Choroid plexus epithelial cell (primary cell): Measurements from ENCODE around the gene SRF.
"Not testable (repeated sequence)": the region's sequence is repeated elsewhere in the genome, so short reads cannot be mapped to it uniquely, and the experiment has no call there.

Source experiments
- DNase-seq: peaks from one replicate; pipeline ENCODE4 v3.0.0-alpha.2; 2010; ENCODE audit warnings: low read depth
- H3K4me3 ChIP-seq: 2 replicates; pipeline ENCODE4 v1.5.1; 2011; ENCODE audit warnings: low read depth, mild to moderate bottlenecking, control low read depth, low read length, moderate library complexity
- CTCF ChIP-seq: conservative IDR thresholded peaks from 2 replicates; pipeline ENCODE4 v1.5.1; 2011; ENCODE audit warnings: low read depth, mild to moderate bottlenecking, control low read depth, inconsistent platforms, low read length, moderate library complexity

Gene SRF

GRCh38 chr6:43127180-43127579, 43.9 kb upstream of the SRF start:
- no peak for TF ChIP-seq CTCF
- H3K4me3 ChIP-seq: no peak overlapping the region
- no peak for DNase-seq

DNA sequence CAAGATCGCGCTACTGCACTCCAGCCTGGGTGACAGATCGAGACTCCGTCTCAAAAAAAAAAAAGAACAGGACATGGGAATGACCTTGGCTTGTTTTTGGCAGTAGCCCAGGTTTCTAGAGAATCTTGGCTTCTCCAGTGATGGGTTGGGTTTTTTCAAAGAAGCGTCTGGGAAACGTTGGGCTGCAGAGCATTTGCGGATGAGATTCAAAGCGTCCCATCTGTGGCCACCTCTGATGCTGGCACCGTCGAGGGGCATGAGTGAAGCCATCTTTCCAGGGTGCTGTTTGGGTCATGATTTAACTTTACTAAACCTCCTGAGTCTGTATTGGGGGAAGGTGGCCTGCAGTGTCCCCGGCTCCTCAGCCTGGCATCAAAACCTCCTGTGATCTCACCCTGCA, 43.2 kb upstream of the SRF start:
- H3K4me3 ChIP-seq: no peak overlapping the region
- TF ChIP-seq CTCF: no peak
- DNase-seq: peak; percentile 50

GRCh38 chr6:43128926-43129325, 42.1 kb upstream of the SRF start:
- no peak for TF ChIP-seq CTCF
- no peak for DNase-seq
- H3K4me3 ChIP-seq: no peak overlapping the region

GRCh38 chr6:43129434-43130194, 41.5 kb upstream of the SRF start:
- H3K4me3 ChIP-seq: no peak overlapping the region
- TF ChIP-seq CTCF: peak; percentile 86
- peak; percentile 61 for DNase-seq

DNA sequence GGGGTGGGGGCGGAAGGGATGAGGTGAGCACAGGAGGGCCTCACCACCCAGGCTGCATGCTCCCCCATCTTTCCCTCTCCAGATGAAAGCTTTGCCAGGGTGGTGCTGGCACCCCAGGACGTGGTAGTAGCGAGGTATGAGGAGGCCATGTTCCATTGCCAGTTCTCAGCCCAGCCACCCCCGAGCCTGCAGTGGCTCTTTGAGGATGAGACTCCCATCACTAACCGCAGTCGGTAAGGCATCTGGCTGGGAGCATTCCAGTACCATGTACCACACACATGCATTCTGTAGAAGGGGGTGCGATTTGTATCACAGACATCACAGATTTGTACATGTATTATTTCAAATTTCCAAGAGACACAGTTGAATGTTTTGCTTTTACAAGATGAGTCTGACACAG, 40.6 kb upstream of the SRF start:
- no peak for TF ChIP-seq CTCF
- no peak for DNase-seq
- H3K4me3 ChIP-seq: no peak overlapping the region

- not testable (repeated sequence) for H3K4me3 ChIP-seq, DNase-seq
These were observed 39.7 kb upstream of the SRF start for GRCh38 chr6:43131379-43131778.

DNA sequence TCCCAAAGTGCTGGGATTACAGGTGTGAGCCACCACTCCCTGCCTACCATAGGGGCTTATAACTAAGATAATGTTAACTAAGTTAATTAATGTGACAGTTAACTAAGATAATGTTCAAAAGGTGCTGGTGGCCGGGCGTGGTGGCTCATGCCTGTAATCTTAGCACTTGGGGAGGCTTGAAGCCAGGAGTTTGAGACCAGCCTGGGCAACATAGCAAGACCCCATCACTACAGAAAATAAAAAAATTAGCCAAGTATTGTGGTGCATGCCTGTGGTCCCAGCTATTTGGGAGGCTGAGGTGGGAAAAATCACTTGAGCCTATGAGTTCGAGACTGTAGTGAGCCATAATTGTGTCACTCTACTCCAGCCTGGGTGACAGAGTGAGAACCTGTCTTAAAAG, 32.8 kb upstream of the SRF start:
- no peak for TF ChIP-seq CTCF
- no peak overlapping the region for H3K4me3 ChIP-seq
- no peak for DNase-seq

DNA sequence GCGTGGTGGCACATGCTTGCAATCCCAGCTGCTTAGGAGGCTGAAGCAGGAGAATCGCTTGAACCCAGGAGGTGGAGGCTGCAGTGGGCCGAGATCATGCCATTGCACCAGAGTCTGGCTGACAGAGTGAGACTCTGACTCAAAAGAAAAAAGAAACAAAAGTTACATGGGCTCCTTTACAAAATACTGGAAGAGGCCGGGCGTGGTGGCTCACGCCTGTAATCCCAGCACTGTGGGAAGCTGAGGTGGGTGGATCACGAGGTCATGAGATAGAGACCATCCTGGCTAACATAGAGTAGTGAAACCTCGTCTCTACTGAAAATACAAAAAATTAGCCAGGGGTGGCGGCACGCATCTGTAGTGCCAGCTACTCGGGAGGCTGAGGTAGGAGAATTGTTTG, 31.1 kb upstream of the SRF start:
- DNase-seq: not testable (repeated sequence)

More for the DNA sequence above, 31.1 kb upstream of the SRF start:
- H3K4me3 ChIP-seq: not testable (repeated sequence)
